Transverse colon (tissue), 4 donors: Measurements from ENCODE around the gene ANGPTL1. TPM values are rescaled to one million over a fixed set of nuclear protein-coding genes. Genes with fewer than 3 reads are reported as not detected.
"Not testable (repeated sequence)": the region's sequence is repeated elsewhere in the genome, so short reads cannot be mapped to it uniquely, and the experiment has no call there.

ENCODE experiments used
- DNase-seq: peaks from one replicate; pipeline ENCODE4 v3.0.0-alpha.2; 2019
- H3K27ac ChIP-seq, 4 donors: fragments of 200-600 bp; sonication (generic); 2 replicates each; pipeline ENCODE4 v1.5.1; 2016 to 2018; ENCODE audit warnings: inconsistent platforms in 4 of 4
- H3K27me3 ChIP-seq: fragments of 200-600 bp; sonication (generic); 2 replicates; pipeline ENCODE4 v1.5.1; 2017; ENCODE audit warnings: inconsistent platforms
- H3K36me3 ChIP-seq, 4 donors: fragments of 200-600 bp; sonication (generic); 2 replicates each; pipeline ENCODE4 v1.5.1; 2017 to 2019; ENCODE audit warnings: inconsistent platforms in 4 of 4
- H3K4me1 ChIP-seq, 4 donors: fragments of 200-600 bp; sonication (generic); 2 replicates each; pipeline ENCODE4 v1.5.1; 2017 to 2020; ENCODE audit warnings: inconsistent platforms in 4 of 4
- H3K4me3 ChIP-seq, 4 donors: fragments of 200-600 bp; sonication (generic); 1 replicate in 1 of 4; 2 replicates in 3 of 4; pipeline versions ENCODE4 v1.5.1 to v1.6.1; 2017 to 2019; ENCODE audit warnings: inconsistent platforms in 4 of 4
- H3K9me3 ChIP-seq, 2 donors: fragments of 200-600 bp; sonication (generic); 2 replicates each; pipeline ENCODE4 v1.5.1; 2017 to 2019; ENCODE audit warnings: inconsistent platforms in 2 of 2
- EP300 ChIP-seq: sonication (generic); formaldehyde crosslinking; IDR thresholded peaks from one replicate; pipeline ENCODE4 v1.6.1; 2017; ENCODE audit warnings: antibody characterized with exemption, low read depth
- POLR2A ChIP-seq: fragments of 450-650 bp; IDR thresholded peaks from one replicate; pipeline ENCODE4 v1.6.1; 2016; ENCODE audit warnings: antibody characterized with exemption, mild to moderate bottlenecking, moderate library complexity
- POLR2AphosphoS5 ChIP-seq, 3 donors: sonication (generic); formaldehyde crosslinking; IDR thresholded peaks; one replicate each; pipeline ENCODE4 v1.6.1; 2016; ENCODE audit warnings: antibody characterized with exemption in 3 of 3
- WGBS, 2 donors: methylation state at CpG; one replicate each; pipeline ENCODE4 v1.1.5; 2018; ENCODE audit warnings: low coverage in 1 of 2; 5-methylcytosine and 5-hydroxymethylcytosine counted together
- in situ Hi-C, 4 donors: fragments of 200-750 bp; cut with MboI; loops; one replicate each; pipeline versions ENCODE4 v1.15.0 to v1.15.1; 2017; ENCODE audit warnings: low sequenced_read_pairs in 3 of 4, low pct_ligation_motif_present in 1 of 4, low pct_unique_long_range_greater_than_20kb in 1 of 4
- intact Hi-C: fragments of 100-400 bp; cut with DNase I; formaldehyde crosslinking; loops from one replicate; pipeline ENCODE4 v1.15.1; 2023; ENCODE audit warnings: low total_unique reads
- total RNA-seq, 4 donors: library from RNA; depleted of rRNA; stranded (reverse); fragments of >200 nt; gene quantifications; one replicate each; pipeline ENCODE4 v1.1.0, GENCODE V29; 2016
- TF ChIP-seq, protein P1 (sequence below), 5 experiments: fragments of 200-600 bp in 3 of 5; fragments of 450-650 bp in 2 of 5; sonication (generic) in 3 of 5; IDR thresholded peaks; 1 replicate in 2 of 5; 2 replicates in 3 of 5; pipeline ENCODE4 v1.5.1; 2016 to 2017; ENCODE audit warnings: antibody characterized with exemption in 5 of 5, inconsistent platforms in 3 of 5, mild to moderate bottlenecking in 2 of 5, moderate library complexity in 1 of 5

Gene ANGPTL1
- total RNA-seq, 4 donors from 2014 or later = 10.8 to 29.2 (median 18.0) TPM

DNA sequence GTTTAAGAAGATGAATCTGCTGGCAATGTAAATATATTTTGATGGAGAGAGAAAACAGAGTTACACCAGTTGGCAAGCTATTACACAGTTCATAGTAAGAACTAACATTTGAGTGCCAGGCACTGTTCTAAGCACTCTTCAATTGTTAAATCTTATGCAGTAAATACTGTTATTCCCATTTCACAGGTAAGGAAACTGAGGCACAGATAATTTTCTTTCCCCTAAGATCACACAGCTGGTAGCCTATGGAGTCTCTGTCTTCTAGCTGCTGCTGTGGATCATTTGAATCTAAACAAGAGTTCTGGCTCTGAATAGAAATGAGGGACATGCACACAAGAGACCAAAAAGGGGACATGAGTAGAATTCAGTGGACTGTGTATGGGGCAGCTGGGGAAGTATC lies 8.0 kb downstream of the ANGPTL1 start:
- TF ChIP-seq EP300 (no peak), POLR2AphosphoS5 (IDR thresholded peaks at IDR 0.05) (no peak)
- TF ChIP-seq, protein P1, sequence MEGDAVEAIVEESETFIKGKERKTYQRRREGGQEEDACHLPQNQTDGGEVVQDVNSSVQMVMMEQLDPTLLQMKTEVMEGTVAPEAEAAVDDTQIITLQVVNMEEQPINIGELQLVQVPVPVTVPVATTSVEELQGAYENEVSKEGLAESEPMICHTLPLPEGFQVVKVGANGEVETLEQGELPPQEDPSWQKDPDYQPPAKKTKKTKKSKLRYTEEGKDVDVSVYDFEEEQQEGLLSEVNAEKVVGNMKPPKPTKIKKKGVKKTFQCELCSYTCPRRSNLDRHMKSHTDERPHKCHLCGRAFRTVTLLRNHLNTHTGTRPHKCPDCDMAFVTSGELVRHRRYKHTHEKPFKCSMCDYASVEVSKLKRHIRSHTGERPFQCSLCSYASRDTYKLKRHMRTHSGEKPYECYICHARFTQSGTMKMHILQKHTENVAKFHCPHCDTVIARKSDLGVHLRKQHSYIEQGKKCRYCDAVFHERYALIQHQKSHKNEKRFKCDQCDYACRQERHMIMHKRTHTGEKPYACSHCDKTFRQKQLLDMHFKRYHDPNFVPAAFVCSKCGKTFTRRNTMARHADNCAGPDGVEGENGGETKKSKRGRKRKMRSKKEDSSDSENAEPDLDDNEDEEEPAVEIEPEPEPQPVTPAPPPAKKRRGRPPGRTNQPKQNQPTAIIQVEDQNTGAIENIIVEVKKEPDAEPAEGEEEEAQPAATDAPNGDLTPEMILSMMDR (IDR thresholded peaks at IDR 0.05) = no peak
- Histone ChIP-seq H3K4me1 (peaks cover 0 to 17% (median 9%) of the 10 kb centered on the region in 4 donors), H3K27me3 (no peaks in the 10 kb centered on the region), H3K4me3 (no peak overlapping the region), H3K27ac (peak overlapping the region in 2 of 4 donors; percentile 9 to 38), H3K9me3 (no peaks in the 10 kb centered on the region), H3K36me3 (no peaks in the 10 kb centered on the region)
- intact Hi-C loops = no loop called here
- DNase-seq = no peak
- in situ Hi-C loops = loop anchor here in 1 of 4 donors (10.0 kb wide), 1 partner anchor 142 kb away; no protein-coding TSS in a partner anchor

DNA sequence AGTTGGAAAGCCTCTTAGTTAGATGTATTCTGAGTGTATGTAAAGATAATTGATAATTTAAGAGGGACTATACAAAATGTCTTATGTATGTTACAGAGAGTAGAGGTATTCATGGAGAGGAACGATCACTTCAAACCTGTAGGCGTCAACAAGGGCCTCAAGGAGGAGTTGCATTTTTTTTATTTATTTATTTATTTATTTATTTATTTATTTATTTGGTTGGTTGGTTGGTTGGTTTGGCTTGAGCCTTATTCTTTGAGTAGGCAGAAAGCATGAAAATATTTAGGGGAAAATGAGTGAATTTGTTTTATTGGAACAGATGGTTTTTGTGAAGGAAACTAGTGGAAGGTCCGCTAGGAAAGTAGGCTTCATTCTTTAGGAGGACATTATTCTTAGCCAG lies 8.5 kb downstream of the ANGPTL1 start:
- TF ChIP-seq POLR2A (no peak), POLR2AphosphoS5 (IDR thresholded peaks at IDR 0.05) (no peak), EP300 (no peak)
- TF ChIP-seq, protein P1 (IDR thresholded peaks at IDR 0.05) = no peak
- no peak overlapping the region for H3K27ac ChIP-seq
- H3K9me3 ChIP-seq = no peaks in the 10 kb centered on the region
- intact Hi-C loops = no loop called here
- no peak overlapping the region for H3K4me3 ChIP-seq
- no peaks in the 10 kb centered on the region for H3K36me3 ChIP-seq
- no peak for DNase-seq
- WGBS, 2 donors = 96 to 97% methylated on average over 3 of the region's 3 CpGs
- H3K27me3 ChIP-seq = no peaks in the 10 kb centered on the region
- in situ Hi-C loops = loop anchor here in 1 of 4 donors (10.0 kb wide), 1 partner anchor 142 kb away; no protein-coding TSS in a partner anchor
- H3K4me1 ChIP-seq = peaks cover 0 to 17% (median 8%) of the 10 kb centered on the region in 4 donors

DNA sequence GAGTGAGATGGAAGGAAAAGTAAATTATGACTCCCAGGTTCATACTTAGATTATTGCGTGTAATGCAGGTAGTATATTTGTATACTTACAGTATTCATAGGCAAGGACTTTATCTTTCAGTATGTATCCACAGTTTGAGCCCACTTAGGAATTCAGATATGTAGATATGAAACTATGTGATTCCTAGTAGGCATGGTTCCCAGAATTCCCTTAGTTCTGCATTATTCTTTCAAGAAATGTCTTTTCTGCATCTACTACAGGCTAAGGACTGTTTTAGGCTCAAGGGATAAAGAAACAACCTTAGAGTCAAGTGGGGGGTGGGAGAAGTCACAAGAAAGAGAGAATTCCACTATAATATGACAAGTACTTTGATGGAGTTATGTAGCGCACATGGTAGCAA lies 13.8 kb downstream of the ANGPTL1 start:
- TF ChIP-seq, protein P1 (IDR thresholded peaks at IDR 0.05) = no peak
- no peak for TF ChIP-seq EP300
- no peak for TF ChIP-seq POLR2AphosphoS5 (IDR thresholded peaks at IDR 0.05)
- no peak for TF ChIP-seq POLR2A
- no peaks in the 10 kb centered on the region for H3K4me1 ChIP-seq
- DNase-seq = no peak
- H3K4me3 ChIP-seq = no peak overlapping the region
- in situ Hi-C loops (no loop called here), intact Hi-C loops (no loop called here)
- 93 to 97% methylated on average over 2 of the region's 2 CpGs for WGBS, 2 donors
- no peaks in the 10 kb centered on the region for H3K9me3 ChIP-seq
- no peak overlapping the region for H3K27ac ChIP-seq
- H3K27me3 ChIP-seq = no peaks in the 10 kb centered on the region
- peaks cover 0 to 6% (median 0%) of the 10 kb centered on the region in 4 donors for H3K36me3 ChIP-seq

DNA sequence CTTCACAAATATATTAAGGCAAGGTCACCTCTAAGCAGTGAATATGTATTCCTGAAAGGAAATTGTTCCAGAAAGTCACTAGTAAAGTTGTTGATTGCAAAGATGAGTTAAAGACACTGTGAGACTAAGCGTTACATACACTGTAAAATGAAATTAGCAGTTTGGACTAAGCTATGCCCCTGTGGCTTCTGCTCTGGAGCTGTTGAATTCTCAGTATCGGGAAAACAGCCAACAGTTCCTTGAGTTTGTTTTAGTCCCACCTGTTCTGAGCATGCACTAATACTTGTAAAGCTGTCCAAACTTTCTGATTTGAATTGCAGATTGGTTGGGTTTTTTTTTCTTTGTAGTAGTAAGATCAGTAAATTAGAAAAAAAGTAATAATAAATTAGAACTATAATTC lies 21.0 kb downstream of the ANGPTL1 start:
- TF ChIP-seq POLR2A (no peak), EP300 (no peak), POLR2AphosphoS5 (IDR thresholded peaks at IDR 0.05) (no peak)
- TF ChIP-seq, protein P1 (IDR thresholded peaks at IDR 0.05) = no peak
- H3K4me1 ChIP-seq = peaks cover 0 to 13% (median 0%) of the 10 kb centered on the region in 4 donors
- peaks cover 0 to 9% (median 0%) of the 10 kb centered on the region in 4 donors for H3K36me3 ChIP-seq
- 68 to 93% methylated on average over 2 of the region's 2 CpGs for WGBS, 2 donors
- intact Hi-C loops = no loop called here
- no peaks in the 10 kb centered on the region for H3K27me3 ChIP-seq
- in situ Hi-C loops = no loop called here
- no peaks in the 10 kb centered on the region for H3K9me3 ChIP-seq
- DNase-seq = no peak
- H3K27ac ChIP-seq = no peak overlapping the region
- no peak overlapping the region for H3K4me3 ChIP-seq

DNA sequence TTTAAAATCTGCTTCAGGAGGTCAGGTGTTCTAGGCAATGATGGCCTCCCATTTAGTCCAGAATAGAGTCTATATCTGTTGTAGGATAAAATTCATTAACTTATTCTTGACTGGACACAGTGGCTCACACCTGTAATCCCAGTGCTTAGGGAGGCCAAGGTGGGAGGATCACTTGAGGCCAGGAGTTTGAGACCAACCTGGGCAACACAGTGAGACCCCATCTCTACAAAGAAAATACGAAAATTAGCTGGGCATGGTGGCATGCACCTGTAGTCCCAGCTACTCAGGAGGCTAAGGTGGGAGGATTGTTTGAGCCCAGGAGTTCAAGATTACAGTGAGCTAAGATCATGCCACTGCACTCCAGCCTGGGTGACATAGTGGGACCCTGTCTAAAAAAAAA lies 23.0 kb downstream of the ANGPTL1 start:
- H3K27me3 ChIP-seq, H3K27ac ChIP-seq, H3K9me3 ChIP-seq, H3K4me3 ChIP-seq, H3K36me3 ChIP-seq, in situ Hi-C loops, DNase-seq, intact Hi-C loops: not testable (repeated sequence)
- WGBS, 2 donors = 91% methylated on average over 1 of the region's 1 CpG; no CpG with 5 or more reads in 1 of the 2 donors
- peaks cover 0 to 13% (median 0%) of the 10 kb centered on the region in 4 donors for H3K4me1 ChIP-seq
